HG03060 (cell line): ENCODE measurements around the gene FSTL1.

ENCODE experiments used
- ATAC-seq: cut with Tn5 transposase; IDR thresholded peaks from one replicate; pipeline ENCODE4 v1.9.1; 2021; ENCODE audit warnings: low read depth, moderate number of reproducible peaks; ENCODE audit not compliant: unreplicated experiment

The FSTL1 gene

DNA sequence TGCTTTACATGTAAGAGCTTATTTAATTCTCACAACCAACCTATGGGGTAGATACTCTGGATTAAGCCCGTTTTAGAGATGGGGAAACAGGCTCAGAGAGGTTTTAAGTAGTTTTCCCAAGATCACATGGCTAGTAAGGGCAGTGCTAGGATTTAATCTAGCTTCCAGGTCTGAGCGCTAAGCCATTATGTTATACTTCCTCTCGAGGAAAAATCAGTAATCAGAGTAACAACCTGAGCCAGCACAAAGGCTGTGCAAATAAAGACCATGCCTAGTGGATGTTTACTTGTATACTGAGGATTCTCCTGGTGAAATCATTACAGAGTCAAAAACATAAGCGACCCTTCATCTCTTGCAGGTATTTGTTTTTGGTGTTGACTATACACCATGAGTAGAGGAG is 9.0 kb downstream of the FSTL1 start:
- no peak for ATAC-seq

DNA sequence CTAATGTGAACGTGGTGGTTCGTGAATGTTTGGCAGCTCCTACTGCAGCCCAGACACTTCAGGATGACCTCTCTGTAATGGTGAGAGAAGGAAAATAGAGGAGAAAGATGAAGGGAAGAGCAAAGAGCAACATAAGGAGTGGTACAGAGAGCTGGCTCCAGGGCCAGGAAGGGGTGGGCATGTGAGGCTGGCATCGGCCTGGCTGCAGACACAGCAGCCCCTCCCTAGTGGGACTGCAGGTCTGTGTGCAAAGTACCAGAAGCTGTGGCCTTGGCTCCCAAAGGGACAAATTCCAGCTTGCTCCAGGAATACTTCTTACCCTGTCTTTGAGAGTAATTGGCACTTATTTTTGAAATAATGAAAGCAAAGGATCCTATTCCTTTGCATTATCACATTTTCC is 10.0 kb downstream of the FSTL1 start:
- ATAC-seq: no peak

DNA sequence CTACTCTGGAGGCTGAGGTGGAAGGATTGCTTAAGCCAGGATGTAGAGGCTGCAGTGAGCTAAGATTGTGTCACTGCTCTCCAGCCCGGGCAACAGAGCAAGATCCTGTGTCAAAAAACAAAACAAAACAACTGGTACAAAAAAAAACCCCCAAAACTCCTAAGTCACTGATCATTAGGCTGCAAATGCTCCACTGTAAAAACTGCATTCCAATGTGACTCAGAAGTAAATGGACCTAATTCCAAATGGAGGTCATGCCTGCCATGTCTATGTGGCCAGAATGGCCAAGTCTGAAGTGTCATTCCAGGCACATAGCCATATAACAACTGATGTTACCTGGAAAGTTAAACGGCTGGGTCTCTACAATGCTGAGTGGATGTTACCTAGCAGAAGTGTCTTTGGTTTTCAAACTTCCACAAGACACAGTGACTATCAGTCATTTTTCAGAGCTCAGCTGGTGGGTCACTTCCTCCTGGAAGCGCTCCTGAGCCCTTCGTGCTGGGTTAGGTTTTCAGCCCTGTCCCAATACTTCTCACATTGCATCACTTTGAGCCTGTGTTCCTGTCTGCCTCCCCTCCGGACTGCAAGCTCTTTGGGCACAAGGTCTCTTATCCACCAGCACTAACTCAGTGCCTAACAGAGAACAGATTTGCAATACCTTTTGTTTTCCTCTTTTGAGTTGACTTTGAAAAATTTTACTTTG is 10.6 kb downstream of the FSTL1 start:
- ATAC-seq: no peak

DNA sequence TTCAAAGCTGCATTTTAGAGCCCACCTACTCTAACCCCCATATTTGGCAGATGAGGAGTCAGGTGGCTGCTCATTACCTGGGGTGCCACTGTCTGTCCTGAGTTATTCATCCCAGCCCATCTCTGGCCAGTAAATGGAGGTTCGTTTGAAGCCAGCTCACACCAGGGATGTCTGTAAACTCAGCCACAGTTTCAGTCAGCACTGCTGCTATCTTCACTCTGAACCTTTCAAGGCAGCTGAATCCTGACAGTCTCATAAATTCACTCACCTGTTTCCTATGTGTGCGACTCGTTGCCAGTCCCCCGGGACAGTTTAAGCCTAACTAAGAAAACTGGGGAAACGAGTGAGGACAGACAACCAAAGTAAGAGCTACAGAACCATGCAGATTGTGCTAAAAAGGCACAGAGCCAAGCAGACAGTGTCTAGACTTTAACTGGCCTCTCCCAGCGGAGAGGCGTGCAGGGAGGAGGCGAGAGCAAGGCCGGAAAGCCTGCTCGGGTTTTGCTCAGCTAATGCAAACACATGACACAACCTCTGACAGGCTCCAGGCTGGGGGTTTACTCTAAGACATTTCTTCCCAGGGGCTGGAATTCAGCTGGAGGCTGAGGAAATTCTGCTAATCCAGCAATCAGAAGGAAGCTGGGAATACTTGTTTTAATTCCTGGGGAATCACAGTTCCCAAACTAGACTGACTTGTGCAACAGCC is 12.0 kb downstream of the FSTL1 start:
- no peak for ATAC-seq

DNA sequence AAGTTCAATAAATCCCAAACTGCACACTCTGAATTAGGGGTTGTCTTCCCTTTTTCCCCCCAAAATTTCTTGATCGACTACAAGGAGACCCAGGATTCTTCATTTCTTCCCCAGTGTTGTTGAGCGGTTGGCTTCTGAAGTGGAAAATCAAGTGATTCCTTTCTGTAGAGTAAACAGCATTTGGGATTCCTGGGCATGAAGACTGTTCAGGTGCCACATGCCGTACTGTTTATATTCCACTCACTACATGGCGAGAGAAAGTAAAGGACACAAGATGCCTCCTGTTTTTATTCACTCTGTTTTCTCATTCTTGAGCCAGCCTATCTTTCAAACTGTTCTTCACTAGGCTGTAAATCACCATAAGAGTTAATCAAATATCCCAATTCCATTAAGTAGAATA is 12.6 kb downstream of the FSTL1 start:
- no peak for ATAC-seq

DNA sequence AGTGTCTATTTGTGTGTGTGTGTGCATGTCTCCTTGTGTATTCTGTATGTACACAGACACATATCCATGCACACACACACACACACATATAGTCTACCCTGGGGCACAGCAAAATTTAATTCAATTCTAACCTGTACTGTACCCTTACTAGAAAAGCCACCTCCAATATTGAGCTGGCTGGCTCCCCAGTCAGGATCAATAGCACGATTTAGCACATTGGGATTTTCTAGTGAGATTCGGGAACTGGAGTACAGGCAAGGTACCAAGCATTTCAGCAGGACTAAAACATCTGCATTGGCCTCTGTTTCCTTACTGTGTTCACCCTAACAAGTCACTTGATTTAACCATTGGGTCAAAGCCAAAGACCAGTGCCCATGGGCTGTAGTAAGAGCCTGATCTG is 13.2 kb downstream of the FSTL1 start:
- ATAC-seq: no peak

DNA sequence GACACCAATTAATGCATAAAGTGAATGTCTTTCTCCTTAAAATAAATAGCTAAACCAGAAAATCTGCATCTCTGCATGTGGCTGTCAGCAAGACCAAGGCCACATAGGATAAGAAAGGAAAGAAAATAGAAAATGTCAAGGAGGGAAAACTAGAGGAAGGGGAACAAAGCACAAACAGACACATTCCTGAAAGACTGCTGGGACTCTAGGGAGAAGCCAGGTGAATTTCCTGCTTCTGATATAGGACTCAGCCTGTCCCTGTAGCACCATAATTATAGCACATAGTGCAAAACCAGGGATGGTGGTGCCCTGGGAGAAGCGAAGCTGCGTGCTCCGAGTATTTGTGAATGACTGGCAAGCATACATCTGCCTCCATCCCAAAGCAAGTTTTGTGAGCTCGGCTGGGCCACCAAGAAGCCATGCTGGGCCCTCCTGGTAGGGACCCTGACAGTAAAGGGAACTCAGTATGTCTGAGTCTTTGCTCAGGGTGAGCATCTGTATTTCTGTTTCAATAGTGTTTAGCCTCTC is 14.2 kb downstream of the FSTL1 start:
- no peak for ATAC-seq

DNA sequence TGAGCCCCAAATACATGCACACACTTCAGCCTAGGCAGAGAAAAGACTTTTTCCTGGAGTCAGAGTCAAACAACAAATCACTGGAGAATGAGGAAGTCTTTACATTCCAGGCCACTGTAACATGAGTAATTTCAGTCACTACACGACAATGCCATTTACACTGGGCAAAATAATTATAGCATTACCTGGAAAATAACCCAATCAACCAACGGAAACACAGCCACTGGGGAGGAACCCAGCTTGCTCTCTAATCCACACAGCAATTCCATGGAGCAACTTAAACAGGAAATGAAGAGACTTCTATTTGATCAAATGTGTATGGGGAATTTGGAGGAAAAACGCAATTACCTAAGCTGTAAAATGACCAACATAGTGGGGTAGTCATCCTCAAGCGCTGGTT is 15.2 kb downstream of the FSTL1 start:
- ATAC-seq: no peak

DNA sequence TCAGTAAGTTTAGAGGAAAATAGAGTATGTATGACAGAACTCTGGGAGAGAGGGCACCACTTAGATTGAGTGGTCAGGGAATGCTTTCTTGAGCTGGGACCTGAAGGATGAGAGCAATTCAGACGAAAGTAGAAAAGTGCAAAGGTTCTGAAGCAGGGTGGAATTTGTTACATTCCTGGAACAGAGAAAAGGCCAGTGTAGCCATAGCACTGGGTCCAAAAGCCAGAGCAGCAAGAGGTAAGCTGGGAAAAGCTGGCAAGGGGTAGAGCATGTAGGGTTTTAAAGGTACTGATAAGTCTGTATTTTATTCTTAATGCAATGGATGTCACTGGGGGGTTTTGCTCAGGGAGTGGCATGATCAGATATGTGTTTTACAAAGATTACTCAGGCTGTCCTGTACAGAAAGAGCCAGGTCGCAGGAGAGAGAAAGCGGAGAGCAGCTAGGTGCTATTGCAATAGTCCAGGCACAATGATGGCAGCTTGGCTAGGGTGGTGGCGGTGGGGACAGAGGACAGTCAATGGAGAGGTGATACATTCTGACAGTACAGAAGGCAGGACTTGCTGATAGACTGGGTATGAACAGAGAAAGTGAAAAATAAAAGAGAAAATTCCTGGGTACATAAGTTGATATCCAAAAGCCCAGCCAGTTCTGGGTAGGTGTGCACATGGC is 17.0 kb downstream of the FSTL1 start:
- ATAC-seq: no peak

DNA sequence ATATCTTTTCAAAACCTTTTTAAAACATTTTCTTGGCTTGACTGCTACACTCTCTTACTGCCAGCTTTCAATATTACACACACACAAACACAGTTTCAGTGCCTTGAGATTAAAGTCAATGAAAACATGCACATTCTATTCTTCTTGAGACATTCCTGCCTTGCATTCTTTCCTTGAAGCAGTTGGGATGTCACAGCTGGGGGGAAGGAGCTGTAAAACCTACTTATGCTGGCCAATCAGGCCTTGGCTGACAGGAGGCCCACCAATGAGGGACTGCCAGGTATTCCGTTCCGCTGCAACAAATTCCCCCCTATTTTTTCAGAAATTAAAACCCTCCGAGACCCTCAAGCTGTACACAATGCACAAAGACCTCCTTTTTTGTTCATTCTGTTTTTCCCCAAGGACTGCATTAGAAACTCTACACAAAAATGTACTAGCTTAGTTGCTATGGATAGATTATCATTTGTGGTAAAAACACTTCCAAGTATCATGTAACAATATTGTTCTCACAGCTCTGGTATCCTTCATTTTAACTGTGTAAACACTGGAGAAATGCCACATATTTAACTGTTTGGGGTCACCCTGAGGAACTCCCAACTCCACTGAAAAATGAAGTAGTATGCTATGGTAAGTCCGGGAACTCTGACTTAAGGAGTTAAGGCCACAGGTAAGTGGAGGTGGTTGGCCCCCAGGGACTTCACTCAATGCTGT is 18.5 kb downstream of the FSTL1 start:
- ATAC-seq: no peak

DNA sequence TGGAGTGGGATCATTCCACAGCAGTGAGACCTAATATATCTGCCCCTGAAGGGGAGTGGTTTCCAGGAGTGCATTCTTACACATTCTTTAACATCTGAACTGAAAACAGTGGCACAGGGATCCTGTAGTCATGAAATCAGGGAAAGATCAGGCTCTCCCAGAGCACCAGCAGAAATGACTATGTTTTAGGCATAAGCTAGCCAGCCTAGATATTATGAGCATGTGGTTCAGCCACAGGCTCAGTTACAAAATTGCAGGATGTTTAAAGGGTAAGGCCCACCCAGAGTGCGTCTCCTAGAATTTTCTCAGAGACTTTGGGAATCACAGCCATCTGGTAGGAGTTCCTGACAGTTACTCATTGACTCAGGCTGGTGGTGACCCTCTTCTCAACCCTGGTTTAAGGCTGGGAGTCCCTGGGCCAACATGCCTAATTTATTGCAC is 20.9 kb downstream of the FSTL1 start:
- ATAC-seq: no peak

DNA sequence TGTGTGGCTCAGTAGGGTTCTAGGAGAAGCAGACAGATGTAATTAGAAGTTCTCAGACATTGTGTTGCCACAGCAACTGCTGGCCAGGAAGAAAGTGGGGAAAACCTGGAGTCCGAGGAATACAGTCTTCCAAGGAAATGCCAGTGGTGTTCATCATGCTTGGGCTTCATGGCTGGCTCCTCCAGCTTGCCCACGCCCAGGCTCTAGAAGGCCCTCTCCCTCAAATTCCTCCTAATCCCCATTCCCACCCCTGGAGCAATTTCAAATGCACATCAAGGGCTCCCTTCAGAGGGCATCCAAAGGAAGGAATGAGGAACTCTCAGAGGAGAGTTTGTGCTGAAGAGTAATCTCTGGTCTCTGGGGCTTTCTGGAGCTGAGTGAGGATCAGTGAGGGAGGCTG is 21.9 kb downstream of the FSTL1 start:
- ATAC-seq: no peak

DNA sequence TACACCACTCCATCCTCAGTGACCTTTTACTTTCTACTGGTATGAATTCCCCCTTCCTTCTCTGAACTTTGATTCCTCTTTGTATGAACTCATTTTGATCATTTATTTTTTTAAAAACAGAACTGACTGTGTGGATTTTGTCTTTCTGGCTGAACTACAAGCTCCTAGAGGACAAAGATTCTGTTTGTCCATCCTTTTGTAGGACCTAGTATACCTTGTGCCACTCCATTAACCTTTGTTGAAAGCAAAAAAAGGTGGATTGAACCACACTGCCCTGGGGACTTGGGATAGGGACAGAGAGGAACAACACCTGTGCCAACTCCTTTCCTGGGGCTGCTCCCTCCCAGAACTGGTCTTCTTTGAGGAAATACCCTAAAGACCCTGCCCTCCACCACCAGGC is 23.6 kb downstream of the FSTL1 start:
- ATAC-seq: no peak

DNA sequence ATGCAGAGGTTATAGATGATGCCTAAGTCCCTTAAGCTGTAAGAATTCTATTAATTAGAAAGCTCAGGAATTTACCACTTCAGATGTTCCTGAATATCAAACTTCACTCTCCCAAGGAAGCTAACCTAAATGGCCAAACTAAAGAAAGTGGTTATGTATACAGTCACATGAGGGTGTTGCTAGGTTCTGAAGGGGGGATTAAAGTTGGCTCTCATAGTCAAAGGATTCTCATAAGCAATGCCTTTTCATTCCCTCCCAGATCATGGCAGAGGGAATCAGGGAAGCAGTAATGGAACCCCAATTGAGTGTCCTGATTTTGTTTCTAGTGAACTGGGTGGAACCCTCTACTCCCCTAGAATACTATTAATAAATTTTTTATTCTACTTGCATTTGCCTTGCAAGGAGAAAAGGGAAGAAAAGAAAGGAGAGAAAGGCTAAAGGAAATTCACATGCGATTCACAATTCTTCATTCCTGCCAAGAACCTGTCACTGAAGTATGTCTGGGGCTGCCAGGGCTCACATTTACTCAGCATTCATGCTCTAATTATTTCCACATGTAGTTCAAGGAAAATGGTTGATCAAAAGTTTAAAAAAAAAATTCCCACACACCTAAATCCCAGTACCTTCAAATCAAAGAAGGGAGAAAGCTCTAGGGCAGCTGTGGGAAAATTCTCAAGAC is 25.1 kb downstream of the FSTL1 start:
- ATAC-seq: no peak

DNA sequence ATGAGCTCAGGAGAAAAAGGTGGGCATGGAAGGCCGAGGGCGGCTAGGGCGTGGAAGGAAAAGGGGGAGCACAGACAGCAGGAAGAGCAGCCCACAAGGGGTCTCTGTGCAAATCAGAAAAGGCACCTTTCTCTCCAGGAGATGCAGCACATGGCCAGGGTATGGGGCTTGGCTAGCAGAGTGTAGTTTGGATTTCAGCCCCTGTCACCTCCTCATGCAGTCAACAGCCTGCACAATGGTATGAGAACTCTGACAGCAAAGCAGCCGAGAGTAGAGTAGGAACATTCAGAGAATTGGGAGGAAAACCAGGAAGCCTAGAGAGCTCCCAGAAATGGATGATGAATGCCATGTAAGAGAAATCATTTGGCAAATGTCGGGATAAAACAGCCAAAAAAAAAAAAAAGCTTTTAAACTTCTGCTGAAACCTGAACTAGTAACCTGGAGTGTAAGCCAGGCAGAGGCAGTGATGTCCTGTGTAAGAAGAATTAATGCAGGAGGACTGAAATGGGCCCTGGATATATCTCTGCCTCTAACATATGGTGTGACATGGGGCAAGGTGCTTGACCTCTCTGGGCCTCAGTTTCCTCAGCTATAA is 25.7 kb downstream of the FSTL1 start:
- no peak for ATAC-seq

DNA sequence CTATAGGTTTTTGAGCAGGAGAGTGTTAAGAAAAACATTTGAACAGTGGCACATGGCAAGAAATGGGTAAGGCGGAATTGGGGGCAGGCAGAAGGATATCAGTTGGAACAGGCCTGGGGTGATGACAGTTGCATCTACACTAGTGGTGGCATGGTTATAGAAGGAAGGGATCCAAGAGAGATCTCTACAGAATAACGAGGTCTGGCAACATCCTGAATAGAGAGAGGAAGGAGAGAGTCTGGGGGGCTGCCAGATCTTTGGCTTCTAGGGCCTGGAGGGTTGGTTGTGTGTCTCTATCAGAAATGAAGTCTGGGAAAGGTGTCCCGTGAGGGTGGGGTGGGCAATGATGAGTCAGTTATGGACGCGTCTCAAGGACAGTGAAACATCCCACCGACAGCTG is 26.3 kb downstream of the FSTL1 start:
- no peak for ATAC-seq

DNA sequence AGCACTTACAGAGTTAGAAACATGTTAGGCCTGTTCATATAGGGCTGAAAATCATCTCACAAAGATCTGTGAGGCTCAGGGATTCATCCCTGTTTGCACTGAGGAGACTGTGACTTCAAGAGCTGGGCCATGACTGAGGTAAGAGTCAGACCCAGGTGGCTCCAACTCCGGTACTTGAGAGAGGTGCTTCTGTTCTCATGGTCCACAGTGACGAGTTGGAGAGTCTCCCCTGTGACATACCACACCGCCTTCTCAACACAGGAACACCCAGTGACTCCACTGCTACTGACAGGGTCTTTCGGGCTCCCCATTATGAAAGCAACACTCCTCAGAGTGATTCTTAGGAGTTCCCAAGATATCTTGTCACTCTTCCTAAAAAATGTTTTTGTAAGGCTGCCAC is 27.4 kb downstream of the FSTL1 start:
- ATAC-seq: no peak

DNA sequence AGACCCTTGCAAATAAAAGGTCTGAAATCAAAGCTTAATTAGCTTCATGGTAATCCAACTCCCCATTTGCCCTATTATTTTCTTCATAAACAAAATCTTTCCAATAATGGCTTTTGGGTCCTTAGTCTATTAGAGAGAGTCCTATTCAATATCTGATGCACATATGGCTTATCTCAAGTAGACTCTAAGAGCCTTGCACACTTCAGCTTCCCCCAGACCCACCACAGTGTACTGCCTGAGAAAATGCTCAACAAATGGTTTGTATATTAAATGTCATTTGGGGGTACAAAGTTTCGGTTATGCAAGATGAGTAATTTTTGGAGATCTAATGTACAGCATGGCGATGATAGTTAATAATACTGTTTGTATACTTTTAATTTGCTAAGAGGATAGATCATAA is 28.9 kb downstream of the FSTL1 start:
- ATAC-seq: no peak

DNA sequence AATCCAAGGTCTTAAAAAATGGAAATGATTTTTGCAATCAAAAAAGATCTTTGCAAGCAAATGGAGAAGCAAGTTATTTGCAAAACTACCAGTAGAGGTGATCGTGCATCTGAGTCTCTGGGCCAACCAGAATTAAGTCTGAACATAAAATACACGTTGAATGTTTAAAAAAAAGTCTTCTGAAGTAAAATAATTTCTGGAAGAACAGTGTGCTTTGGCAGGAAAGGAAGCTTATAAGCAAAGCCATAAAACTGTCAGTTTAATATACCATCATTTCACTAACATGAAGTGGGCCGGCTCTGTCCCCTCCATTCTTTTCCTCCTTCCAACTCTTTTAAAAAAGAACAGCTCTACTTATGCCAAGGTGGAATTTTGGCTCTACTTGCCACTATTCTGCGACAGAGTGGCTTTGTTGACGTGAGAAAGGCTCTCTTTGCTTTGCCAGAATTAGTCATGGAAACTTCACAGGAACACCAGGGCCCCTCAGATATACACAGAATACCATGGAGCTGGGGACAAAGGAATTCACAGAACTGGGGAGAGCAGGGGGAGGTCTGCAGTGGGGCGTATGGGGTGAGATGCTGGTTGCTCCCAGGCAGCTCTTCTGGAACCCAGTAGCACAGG is 29.8 kb downstream of the FSTL1 start:
- ATAC-seq: no peak

DNA sequence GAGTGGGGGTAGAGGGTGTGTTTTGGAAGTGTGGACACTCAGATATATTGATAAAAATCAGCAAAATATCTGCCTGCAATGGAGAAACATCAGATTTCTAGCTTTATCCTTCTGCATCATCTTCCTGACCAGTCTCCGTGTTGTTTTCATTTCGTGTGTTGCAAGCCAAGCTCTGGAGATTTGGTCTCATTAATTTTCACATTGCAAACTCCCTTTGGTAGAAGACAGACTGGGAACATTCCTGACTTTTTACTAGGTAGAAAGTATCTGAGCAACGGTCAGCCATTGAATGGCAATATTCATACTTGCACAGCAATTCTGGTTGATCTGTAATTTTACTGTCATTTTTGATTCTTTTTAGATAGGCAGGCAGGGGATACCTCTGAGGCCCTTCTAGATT is 30.4 kb downstream of the FSTL1 start:
- no peak for ATAC-seq
